Measurements from ENCODE around the gene FITM1. TPM values are rescaled to one million over a fixed set of nuclear protein-coding genes. Genes with fewer than 3 reads are reported as not detected.

Gene FITM1
- total RNA-seq, 1 donor from 2014 or later = 1.0 TPM

- Mint-ChIP-seq H3K27me3 (ENCODE audit: low read depth) (no peaks in the 10 kb centered on the region), H3K4me3 (ENCODE audit: low read depth) (no peak overlapping the region), H3K36me3 (ENCODE audit: low read depth) (peaks cover 8% of the 10 kb centered on the region), H3K9me3 (no peaks in the 10 kb centered on the region), H3K4me1 (ENCODE audit: low read depth) (peaks cover 20% of the 10 kb centered on the region), H3K27ac (no peak overlapping the region)
- DNase-seq (ENCODE audit: low spot score) = no peak
- intact Hi-C loops (cut with micrococcal nuclease) = no loop called here
Observed at GRCh38 chr14:24130717-24131548, 474 bp downstream of the FITM1 start.

GRCh38 chr14:24131549-24131966, 1.1 kb downstream of the FITM1 start:
- Mint-ChIP-seq H3K4me1 (ENCODE audit: low read depth) (peaks cover 21% of the 10 kb centered on the region), H3K9me3 (no peaks in the 10 kb centered on the region), H3K36me3 (ENCODE audit: low read depth) (peaks cover 10% of the 10 kb centered on the region), H3K4me3 (ENCODE audit: low read depth) (no peak overlapping the region), H3K27me3 (ENCODE audit: low read depth) (no peaks in the 10 kb centered on the region), H3K27ac (no peak overlapping the region)
- DNase-seq (ENCODE audit: low spot score) = no peak
- intact Hi-C loops (cut with micrococcal nuclease) = no loop called here

GRCh38 chr14:24132061-24132685, 1.7 kb downstream of the FITM1 start:
- intact Hi-C loops (cut with micrococcal nuclease) = no loop called here
- Mint-ChIP-seq H3K27me3 (ENCODE audit: low read depth) (no peaks in the 10 kb centered on the region), H3K4me1 (ENCODE audit: low read depth) (peaks cover 27% of the 10 kb centered on the region), H3K27ac (no peak overlapping the region), H3K9me3 (no peaks in the 10 kb centered on the region), H3K4me3 (ENCODE audit: low read depth) (no peak overlapping the region), H3K36me3 (ENCODE audit: low read depth) (peaks cover 16% of the 10 kb centered on the region)
- DNase-seq (ENCODE audit: low spot score) = no peak

GRCh38 chr14:24132976-24133375, 2.5 kb downstream of the FITM1 start:
- Mint-ChIP-seq H3K9me3 (no peaks in the 10 kb centered on the region), H3K27ac (no peak overlapping the region), H3K27me3 (ENCODE audit: low read depth) (no peaks in the 10 kb centered on the region), H3K36me3 (ENCODE audit: low read depth) (peaks cover 22% of the 10 kb centered on the region), H3K4me1 (ENCODE audit: low read depth) (peaks cover 29% of the 10 kb centered on the region), H3K4me3 (ENCODE audit: low read depth) (no peak overlapping the region)
- intact Hi-C loops (cut with micrococcal nuclease) = no loop called here
- DNase-seq (ENCODE audit: low spot score) = no peak

GRCh38 chr14:24133735-24134134, 3.3 kb downstream of the FITM1 start:
- Mint-ChIP-seq H3K36me3 (ENCODE audit: low read depth) (peaks cover 29% of the 10 kb centered on the region), H3K9me3 (no peaks in the 10 kb centered on the region), H3K4me1 (ENCODE audit: low read depth) (peaks cover 35% of the 10 kb centered on the region), H3K4me3 (ENCODE audit: low read depth) (no peak overlapping the region), H3K27ac (no peak overlapping the region), H3K27me3 (ENCODE audit: low read depth) (no peaks in the 10 kb centered on the region)
- no peak for DNase-seq (ENCODE audit: low spot score)
- intact Hi-C loops (cut with micrococcal nuclease) = no loop called here

GRCh38 chr14:24135584-24135833, 5.0 kb downstream of the FITM1 start:
- no peak for DNase-seq (ENCODE audit: low spot score)
- Mint-ChIP-seq H3K9me3 (no peaks in the 10 kb centered on the region), H3K27me3 (ENCODE audit: low read depth) (no peaks in the 10 kb centered on the region), H3K36me3 (ENCODE audit: low read depth) (peaks cover 45% of the 10 kb centered on the region), H3K4me1 (ENCODE audit: low read depth) (peaks cover 47% of the 10 kb centered on the region), H3K27ac (peak overlapping the region; percentile 86), H3K4me3 (ENCODE audit: low read depth) (peak overlapping the region; percentile 91)
- intact Hi-C loops (cut with micrococcal nuclease) = no loop called here

- Mint-ChIP-seq H3K36me3 (ENCODE audit: low read depth) (peaks cover 49% of the 10 kb centered on the region), H3K4me1 (ENCODE audit: low read depth) (peaks cover 47% of the 10 kb centered on the region), H3K9me3 (no peaks in the 10 kb centered on the region), H3K27me3 (ENCODE audit: low read depth) (no peaks in the 10 kb centered on the region), H3K27ac (peak within 1 kb of the TSS; percentile 91), H3K4me3 (ENCODE audit: low read depth) (peak within 1 kb of the TSS; percentile 92)
- DNase-seq (ENCODE audit: low spot score) = peak; percentile 93
- intact Hi-C loops (cut with micrococcal nuclease) = loop anchor here (1.0 kb wide), 3 partner anchors 11 to 25 kb away; partner anchors contain the start of genes IRF9 and RNF31
Observed at GRCh38 chr14:24135834-24136683, 5.6 kb downstream of the FITM1 start, which contains the start of gene PSME1. PSME1 (plus strand) TSS chr14:24136194; CDS start chr14:24136263, 69 bp downstream.

- intact Hi-C loops (cut with micrococcal nuclease) = loop anchor here (1.0 kb wide), 3 partner anchors 10 to 24 kb away; partner anchors contain the start of genes IRF9 and RNF31
- Mint-ChIP-seq H3K4me3 (ENCODE audit: low read depth) (peak overlapping the region; percentile 92), H3K27ac (peak overlapping the region; percentile 91), H3K4me1 (ENCODE audit: low read depth) (peaks cover 48% of the 10 kb centered on the region), H3K36me3 (ENCODE audit: low read depth) (peaks cover 52% of the 10 kb centered on the region), H3K27me3 (ENCODE audit: low read depth) (no peaks in the 10 kb centered on the region), H3K9me3 (no peaks in the 10 kb centered on the region)
- DNase-seq (ENCODE audit: low spot score) = no peak
Observed at GRCh38 chr14:24136684-24137528, 6.4 kb downstream of the FITM1 start.

GRCh38 chr14:24137529-24138395, 7.3 kb downstream of the FITM1 start:
- H3K27ac Mint-ChIP-seq = peak overlapping the region; percentile 91
- H3K4me3 Mint-ChIP-seq (ENCODE audit: low read depth) = peak overlapping the region; percentile 92
- no peaks in the 10 kb centered on the region for H3K9me3 Mint-ChIP-seq
- H3K36me3 Mint-ChIP-seq (ENCODE audit: low read depth) = peaks cover 53% of the 10 kb centered on the region
- intact Hi-C loops (cut with micrococcal nuclease) = no loop called here
- no peaks in the 10 kb centered on the region for H3K27me3 Mint-ChIP-seq (ENCODE audit: low read depth)
- no peak for DNase-seq (ENCODE audit: low spot score)
- peaks cover 44% of the 10 kb centered on the region for H3K4me1 Mint-ChIP-seq (ENCODE audit: low read depth)

- DNase-seq (ENCODE audit: low spot score) = no peak
- intact Hi-C loops (cut with micrococcal nuclease) = no loop called here
- Mint-ChIP-seq H3K36me3 (ENCODE audit: low read depth) (peaks cover 58% of the 10 kb centered on the region), H3K4me3 (ENCODE audit: low read depth) (peak overlapping the region; percentile 91), H3K4me1 (ENCODE audit: low read depth) (peaks cover 46% of the 10 kb centered on the region), H3K9me3 (no peaks in the 10 kb centered on the region), H3K27me3 (ENCODE audit: low read depth) (no peaks in the 10 kb centered on the region), H3K27ac (peak overlapping the region; percentile 51)
Observed at GRCh38 chr14:24138396-24139271, 8.2 kb downstream of the FITM1 start.
